Bronchial epithelial cell (primary cell): Measurements from ENCODE around the gene ITPR2. TPM values are rescaled to one million over a fixed set of nuclear protein-coding genes. Genes with fewer than 3 reads are reported as not detected.

Experiments used
- DNase-seq: peaks from one replicate; pipeline ENCODE4 v3.0.0-alpha.2; 2010; ENCODE audit warnings: low read depth
- FAIRE-seq: peaks from 2 replicates; lab custom pipeline; 2011; peaks lifted over from hg19 to GRCh38; lab: Jason Lieb, UNC
- H3K27me3 ChIP-seq: 2 replicates; pipeline ENCODE4 v1.5.1; 2011; ENCODE audit warnings: low read length; ENCODE audit not compliant: control insufficient read depth, insufficient read depth
- H3K36me3 ChIP-seq: 2 replicates; pipeline ENCODE4 v1.5.1; 2011; ENCODE audit warnings: low read length; ENCODE audit not compliant: control insufficient read depth, insufficient read depth
- H3K4me3 ChIP-seq: 2 replicates; pipeline ENCODE4 v1.5.1; 2011; ENCODE audit warnings: mild to moderate bottlenecking, low read depth, low read length, control low read depth
- CTCF ChIP-seq: IDR thresholded peaks from 2 replicates; pipeline ENCODE4 v1.5.1; 2011; ENCODE audit warnings: mild to moderate bottlenecking, moderate library complexity, low read length, control low read depth, inconsistent platforms; ENCODE audit not compliant: insufficient read depth, severe bottlenecking
- total RNA-seq: library from RNA; depleted of rRNA; stranded (reverse); fragments of >200 nt; gene quantifications from 2 replicates; pipeline ENCODE4 v1.2.1, GENCODE V29; 2014

ITPR2 gene
- total RNA-seq, 1 donor from 2014 or later, result 5.8 TPM

GRCh38 chr12:26309634-26310033 is 523.4 kb downstream of the ITPR2 start:
- DNase-seq (no peak), FAIRE-seq (no peak)
- Histone ChIP-seq H3K27me3 (no peaks in the 10 kb centered on the region), H3K36me3 (no peaks in the 10 kb centered on the region), H3K4me3 (no peak overlapping the region)
- TF ChIP-seq CTCF, result no peak

DNA sequence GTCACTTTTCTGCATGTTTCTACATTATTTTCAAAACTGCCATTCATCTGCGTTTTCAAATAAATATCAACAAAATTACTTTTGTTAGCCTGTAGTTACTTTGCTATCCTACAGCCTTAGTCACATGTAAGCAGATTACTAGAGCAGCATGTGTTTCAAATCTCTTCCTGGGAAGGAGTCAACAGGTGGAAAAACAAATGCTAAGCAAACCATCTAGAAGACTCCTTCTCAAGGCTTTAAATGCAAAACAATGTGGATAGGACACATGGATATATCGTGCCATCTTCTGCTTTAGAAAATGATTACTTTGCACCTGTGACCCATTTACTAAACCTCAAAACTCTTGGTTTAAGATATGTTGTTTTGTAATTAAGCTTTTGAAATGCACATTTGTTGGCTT is 528.7 kb downstream of the ITPR2 start:
- no peak for FAIRE-seq
- no peak for TF ChIP-seq CTCF

GRCh38 chr12:26303418-26303817 is 529.6 kb downstream of the ITPR2 start:
- no peak for TF ChIP-seq CTCF
- DNase-seq (no peak), FAIRE-seq (no peak)
- no peaks in the 10 kb centered on the region for H3K27me3 ChIP-seq
- H3K4me3 ChIP-seq, result no peak overlapping the region
- no peaks in the 10 kb centered on the region for H3K36me3 ChIP-seq

More for the DNA sequence above, 528.7 kb downstream of the ITPR2 start:
- Histone ChIP-seq H3K36me3 (no peaks in the 10 kb centered on the region), H3K4me3 (no peak overlapping the region), H3K27me3 (no peaks in the 10 kb centered on the region)
- DNase-seq, result no peak

DNA sequence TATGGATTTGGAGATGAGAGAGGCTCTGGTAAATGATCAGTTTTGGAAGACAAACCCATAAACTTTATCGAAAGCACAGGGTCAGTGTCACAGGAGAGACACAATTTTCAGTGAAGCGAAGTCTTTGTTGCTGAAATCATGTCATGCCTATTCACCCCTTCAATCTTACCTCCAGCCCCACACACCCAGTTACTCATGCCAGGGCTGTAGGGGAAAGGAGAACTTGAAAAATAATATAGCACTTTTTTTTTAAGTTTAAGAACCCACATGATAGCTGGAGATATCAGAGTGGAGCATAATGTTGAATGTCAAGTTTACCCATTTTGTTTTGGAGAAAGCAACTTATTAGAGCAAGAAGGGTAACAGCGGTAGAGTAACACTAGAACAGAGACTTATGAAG is 530.2 kb downstream of the ITPR2 start:
- DNase-seq (no peak), FAIRE-seq (no peak)
- H3K27me3 ChIP-seq, result no peaks in the 10 kb centered on the region
- no peak overlapping the region for H3K4me3 ChIP-seq
- no peak for TF ChIP-seq CTCF
- no peaks in the 10 kb centered on the region for H3K36me3 ChIP-seq

DNA sequence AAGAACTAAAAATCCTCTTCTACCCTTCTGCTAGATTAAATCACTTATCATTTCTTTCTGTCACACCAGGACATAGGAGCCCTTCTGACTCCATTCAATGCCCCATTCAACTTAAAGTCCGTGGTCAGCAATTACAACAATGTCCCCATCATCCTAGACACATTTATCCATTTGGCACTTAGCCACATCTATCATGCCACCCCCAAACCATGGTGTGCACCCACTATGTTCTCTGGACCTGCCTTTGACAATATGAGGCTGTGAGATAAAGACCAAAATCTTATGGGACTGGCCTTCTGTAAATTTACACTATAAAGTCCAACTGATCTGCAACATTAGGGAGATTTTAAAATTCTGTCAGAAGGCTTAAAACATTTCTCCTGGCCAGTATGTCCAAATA is 533.2 kb downstream of the ITPR2 start:
- Histone ChIP-seq H3K36me3 (no peaks in the 10 kb centered on the region), H3K27me3 (no peaks in the 10 kb centered on the region), H3K4me3 (no peak overlapping the region)
- no peak for FAIRE-seq
- DNase-seq, result no peak
- no peak for TF ChIP-seq CTCF
